HG03159 (cell line): ENCODE results near the gene ZNF365.
"Not testable (repeated sequence)": the region's sequence is repeated elsewhere in the genome, so short reads cannot be mapped to it uniquely, and the experiment has no call there.

Source experiments
- ATAC-seq: cut with Tn5 transposase; IDR thresholded peaks from one replicate; pipeline ENCODE4 v1.9.1; 2021; ENCODE audit warnings: mild to moderate bottlenecking, moderate library complexity; ENCODE audit not compliant: unreplicated experiment

ZNF365 gene

DNA sequence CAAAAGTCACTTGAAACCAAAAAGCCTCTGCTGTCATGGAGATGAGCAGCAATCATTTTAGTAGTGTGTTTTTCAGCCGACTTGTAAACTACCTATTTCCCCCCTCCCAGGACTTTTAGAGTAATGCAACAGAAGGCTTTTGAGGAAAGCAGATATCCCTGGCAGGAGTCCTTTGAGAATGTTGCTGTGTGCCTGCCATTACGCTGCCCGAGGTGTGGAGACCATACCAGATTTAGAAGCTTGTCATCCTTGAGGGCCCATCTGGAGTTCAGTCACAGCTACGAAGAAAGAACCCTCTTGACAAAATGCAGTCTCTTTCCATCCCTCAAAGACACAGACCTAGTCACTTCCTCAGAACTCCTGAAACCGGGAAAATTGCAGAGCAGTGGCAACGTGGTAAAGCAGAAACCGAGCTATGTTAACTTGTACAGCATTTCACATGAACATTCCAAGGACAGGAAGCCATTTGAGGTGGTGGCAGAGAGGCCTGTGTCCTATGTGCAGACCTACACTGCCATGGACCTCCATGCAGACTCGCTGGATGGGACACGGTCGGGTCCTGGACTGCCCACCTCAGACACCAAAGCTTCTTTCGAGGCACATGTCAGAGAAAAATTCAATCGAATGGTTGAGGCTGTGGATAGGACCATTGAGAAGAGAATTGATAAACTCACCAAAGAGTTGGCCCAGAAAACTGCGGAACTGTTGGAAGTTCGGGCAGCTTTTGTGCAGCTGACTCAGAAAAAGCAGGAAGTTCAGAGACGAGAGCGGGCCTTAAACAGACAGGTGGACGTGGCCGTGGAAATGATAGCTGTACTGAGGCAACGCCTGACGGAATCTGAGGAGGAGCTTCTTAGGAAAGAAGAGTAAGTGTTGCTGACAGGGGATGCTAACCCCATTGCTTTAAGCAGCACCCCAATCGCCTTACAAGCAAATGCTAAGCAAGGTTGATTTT, 2.2 kb downstream of the ZNF365 start:
- no peak for ATAC-seq

GRCh38 chr10:62377026-62377415, 2.9 kb downstream of the ZNF365 start:
- ATAC-seq: no peak

DNA sequence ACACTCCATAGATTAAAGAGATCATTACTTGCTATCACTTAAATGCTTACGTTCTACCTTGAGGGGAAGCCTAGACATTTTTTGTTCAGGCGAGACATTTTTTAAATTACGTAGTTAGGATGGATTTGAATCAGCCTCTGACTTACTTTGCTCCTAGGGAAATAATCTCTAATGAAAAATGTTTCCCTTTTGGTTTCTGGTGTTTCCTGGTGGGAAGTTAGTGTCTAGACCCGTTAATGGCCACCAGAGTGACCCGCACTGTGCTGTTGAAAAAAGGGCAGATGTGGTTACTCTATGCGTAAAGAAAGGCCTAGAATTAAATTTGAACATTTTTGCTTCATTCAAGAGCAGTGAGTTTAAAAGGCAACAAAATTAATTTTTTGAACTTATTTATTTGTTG, 3.8 kb downstream of the ZNF365 start:
- ATAC-seq: no peak

GRCh38 chr10:62378877-62379276, 4.7 kb downstream of the ZNF365 start:
- not testable (repeated sequence) for ATAC-seq

DNA sequence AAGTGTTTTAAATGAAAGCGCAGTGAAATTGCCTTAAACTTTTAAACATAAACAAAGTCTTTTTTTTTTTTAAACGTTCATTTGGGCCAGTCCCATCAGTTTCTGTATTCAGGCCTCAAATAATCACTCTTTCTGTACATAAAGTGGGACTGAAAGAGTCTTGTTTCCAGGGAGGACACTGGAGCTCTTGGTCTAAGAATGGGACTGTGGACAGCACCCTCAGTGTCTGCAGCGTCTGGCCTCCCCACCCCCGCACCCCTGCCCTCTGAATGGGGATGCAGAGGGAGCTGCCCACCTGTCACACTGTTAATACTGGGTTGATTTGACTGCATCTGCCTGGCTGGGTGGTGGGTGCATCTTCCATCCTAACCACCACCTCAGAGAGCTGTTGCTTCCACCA, 5.2 kb downstream of the ZNF365 start:
- no peak for ATAC-seq

DNA sequence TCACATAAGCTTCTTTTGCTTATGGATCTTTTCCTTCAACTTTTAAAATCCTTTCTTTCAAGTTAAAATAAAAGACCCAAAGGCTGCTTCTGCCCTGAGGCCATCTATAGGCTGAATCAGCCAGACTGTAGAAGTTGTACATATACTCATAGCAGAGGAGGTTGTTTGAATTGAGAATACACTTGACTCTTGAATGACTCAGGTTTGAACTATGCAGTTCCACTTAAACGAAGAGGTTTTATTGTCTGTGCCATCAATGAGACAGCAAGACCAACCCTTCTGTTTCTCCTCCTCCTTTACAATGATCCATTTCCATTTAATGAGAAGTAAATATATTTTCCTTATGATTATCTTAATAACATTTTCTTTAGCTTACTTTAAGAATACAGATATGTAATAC, 5.8 kb downstream of the ZNF365 start:
- no peak for ATAC-seq

GRCh38 chr10:62381385-62382102, 7.4 kb downstream of the ZNF365 start:
- ATAC-seq: no peak

DNA sequence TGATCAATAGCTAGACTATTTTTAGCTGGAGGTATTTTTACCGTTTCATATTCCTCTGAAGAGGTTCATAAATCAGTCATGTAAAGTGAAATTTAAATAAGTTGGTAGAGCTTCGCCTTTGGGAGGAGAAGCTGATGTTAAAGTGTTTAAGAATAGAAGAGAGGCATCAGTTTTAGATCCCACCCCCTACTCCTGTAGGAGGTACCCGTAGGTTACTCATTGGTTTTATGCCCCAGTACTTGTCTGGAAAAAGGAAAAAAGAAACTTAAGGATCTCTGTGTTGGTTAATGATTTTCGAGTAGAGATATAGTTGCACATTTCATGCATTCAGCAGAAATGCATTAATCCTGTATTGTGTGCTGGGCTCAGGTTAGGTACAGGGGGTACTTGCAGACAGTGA, 8.7 kb downstream of the ZNF365 start:
- no peak for ATAC-seq

DNA sequence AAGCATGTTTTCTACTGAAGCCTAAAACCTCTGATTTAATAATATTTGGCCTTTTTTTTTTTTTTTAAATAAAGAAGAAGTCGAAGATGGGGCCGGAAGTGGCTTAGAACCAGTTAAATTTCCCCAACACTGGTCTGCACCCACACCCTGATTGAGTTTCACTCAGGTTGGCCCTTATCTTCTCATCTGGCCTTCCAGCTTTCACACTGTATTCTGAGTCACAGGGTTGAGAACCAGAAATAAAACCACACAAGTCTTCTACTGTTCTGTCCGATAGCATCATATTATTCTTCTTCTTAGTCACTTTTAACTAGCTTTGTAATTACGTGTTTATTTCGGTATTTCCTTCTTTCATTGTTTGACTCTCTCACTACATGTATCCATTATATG, 9.9 kb downstream of the ZNF365 start:
- no peak for ATAC-seq

DNA sequence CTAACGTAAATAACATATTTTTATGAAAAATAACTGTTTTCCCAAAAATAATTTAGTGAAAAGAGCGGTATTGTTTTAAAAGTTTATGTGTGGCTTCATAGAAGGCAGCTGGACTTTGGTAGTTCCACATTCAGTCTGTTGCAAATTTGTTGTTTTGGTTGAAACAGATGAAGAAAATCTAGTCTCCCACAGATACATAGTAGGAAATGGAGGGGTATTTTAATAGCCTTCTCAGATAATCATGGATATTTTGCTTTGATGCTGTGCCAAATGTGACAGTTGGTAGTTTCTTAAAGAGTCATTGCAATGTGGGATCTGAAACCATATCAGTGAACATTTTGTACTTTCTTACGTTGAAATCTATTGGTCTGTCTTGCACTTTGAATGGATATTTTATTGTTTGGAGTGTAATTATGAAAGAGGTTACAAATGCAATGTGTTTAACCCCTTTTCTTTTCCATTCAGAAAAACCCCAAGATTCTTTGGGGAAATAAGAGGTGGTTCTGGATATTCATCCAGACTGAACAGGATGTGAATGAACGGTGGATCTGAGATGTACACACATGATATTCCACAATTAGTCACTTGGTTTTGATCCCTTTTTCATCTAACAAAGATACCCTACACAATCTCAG, 10.4 kb downstream of the ZNF365 start:
- no peak for ATAC-seq

GRCh38 chr10:62386356-62387320, 12.5 kb downstream of the ZNF365 start:
- no peak for ATAC-seq

- no peak for ATAC-seq
These were observed 14.2 kb downstream of the ZNF365 start for GRCh38 chr10:62388328-62388727.

DNA sequence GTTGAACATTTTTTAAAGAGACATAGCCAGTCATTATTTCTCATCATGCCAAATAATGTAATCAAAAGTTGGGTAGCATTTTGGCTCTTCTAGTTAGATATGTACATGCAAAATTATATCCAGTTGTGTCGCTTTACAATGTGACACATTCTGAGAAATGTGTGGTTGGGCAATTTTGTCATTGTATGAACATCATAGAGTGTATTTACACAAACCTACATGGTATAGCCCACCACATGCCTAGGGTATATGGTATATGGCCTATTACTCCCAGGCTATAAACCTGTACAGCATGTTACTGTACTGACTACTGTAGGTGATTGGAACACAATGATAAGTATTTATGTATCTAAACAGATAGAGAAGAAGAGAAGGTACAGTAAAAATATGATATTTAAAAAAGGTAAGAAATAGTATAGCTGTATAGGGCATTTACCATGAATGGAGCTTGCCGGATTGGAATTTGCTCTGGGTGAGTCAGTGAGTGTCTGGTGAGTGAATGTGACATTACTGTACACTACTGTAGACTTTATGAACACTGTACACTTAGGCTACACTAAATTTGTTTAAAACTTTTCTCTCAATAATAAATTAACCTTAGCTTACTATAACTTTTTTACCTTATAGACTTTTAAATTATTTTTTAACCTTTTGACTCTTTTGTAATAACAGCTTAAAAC, 16.5 kb downstream of the ZNF365 start:
- no peak for ATAC-seq

DNA sequence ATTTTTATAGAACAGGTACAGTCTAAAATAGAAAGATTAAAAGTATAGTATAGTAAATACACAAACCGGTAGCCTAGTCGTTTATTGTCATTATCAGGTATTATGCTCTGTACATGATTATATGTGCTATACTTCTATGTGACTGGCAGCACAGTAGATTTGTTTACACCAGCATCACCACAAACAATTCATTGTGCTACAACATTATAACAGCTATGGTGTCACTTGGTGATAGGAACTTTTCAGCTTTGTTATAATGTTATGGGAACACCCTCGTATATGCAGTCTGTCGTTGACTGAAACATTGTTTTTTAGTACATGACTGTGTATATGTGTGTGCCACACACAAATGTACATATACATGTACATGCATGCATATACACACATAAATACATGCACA, 19.1 kb downstream of the ZNF365 start:
- ATAC-seq: no peak

DNA sequence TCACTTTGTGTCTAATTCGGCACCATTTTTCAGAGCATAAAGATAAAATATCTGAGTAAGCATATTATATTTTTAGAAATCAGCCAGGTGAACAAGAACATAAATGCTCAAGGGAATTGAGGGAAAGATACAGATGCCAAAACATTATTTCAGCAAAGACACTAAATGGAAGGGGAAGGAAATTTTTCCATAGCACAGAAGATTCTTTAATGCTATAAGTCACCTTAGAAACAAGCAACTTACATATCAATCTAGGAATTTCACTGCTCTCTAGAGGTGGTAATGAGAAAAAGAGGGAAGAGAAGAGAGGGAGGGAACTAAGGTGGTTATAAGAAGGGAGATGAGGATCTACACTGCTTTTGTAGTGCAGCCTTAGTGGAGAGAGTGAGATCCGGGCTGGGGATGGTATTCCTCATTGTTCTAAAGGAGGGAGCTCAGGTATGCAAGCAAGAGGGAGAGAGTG, 20.4 kb downstream of the ZNF365 start:
- no peak for ATAC-seq

GRCh38 chr10:62395892-62396291, 21.7 kb downstream of the ZNF365 start:
- no peak for ATAC-seq

GRCh38 chr10:62396864-62397263, 22.7 kb downstream of the ZNF365 start:
- ATAC-seq: no peak

- no peak for ATAC-seq
These were observed 25.0 kb downstream of the ZNF365 start for GRCh38 chr10:62399211-62399610.

GRCh38 chr10:62402508-62402907, 28.3 kb downstream of the ZNF365 start:
- no peak for ATAC-seq

DNA sequence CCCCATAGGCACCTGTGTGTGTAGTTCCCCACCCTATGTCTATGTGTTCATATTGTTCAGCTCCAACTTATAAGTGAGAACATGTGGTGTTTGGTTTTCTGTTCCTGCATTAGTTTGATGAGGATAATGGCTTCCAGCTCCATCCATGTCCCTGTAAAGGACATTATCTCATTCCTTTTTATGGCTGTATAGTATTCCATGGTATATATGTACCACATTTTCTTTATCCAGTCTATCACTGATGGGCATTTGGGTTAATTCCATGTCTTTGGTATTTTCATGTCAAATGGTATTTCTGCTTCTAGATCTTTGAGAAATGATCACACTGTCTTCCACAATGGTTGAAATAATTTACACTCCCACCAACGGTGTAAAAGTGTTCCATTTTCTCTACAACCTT, 36.4 kb downstream of the ZNF365 start:
- not testable (repeated sequence) for ATAC-seq
